ENCODE measurements around the gene FETUB. TPM values are rescaled to one million over a fixed set of nuclear protein-coding genes. Genes with fewer than 3 reads are reported as not detected.

The FETUB gene
- total RNA-seq, 1 experiment from 2014 or later: not detected

DNA sequence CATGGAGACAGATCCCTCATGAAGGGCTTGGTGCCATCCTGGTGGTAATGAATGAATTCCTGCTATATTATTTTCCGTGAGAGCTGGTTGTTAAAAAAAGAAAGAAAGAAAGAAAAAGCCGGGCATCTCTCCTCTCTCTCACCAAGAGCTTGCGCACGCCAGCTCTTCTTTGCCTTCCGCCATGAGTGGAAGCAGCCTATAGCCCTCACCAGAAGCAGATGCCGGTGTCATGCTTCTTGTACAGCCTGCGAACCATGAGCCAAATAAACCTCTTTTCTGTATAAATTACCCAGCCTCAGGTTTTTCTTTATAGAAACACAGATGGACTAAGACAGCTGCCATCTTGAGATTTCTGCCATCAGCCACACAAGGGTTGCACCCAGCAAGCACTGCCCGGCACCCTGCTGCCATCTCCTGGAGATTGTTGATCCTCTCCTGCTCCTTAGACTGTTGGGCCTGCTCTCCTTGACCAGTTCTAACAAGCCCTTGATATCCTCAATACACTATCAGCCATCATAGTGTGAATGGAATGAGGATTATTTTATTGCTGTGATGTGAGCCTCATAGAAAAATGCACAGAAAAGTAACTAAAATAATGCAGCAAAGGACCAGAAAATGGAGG, 30.8 kb upstream of the FETUB start:
- peak; percentile 30 for DNase-seq

DNA sequence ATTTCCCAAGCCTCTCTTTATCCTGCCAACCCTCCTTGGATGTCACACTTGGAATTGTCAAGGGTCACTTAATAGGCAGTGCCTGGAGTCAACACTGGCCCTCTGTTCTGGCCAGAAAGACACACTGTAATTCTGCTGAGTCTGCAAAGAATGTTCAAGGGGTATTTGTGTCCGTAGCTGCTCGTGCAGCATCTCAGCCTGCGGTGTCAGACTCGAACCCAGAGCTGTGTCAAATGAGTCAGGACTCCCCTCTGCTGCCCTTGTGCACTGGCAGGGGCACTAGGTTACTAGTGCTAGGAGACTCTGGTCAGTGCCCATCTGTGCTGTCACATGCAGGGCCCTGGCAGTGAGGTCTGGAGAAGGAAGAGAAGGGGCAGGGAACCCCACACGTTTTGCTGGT, 28.1 kb upstream of the FETUB start:
- DNase-seq: no peak
- peaks cover 5% of the 10 kb centered on the region; the same call in 1 of the 2 replicates for H3K27me3 ChIP-seq
- H3K4me3 ChIP-seq: no peak overlapping the region

More for the DNA sequence above, 30.8 kb upstream of the FETUB start:
- H3K9me3 ChIP-seq: no peaks in the 10 kb centered on the region
- no peaks in the 10 kb centered on the region for H3K36me3 ChIP-seq
- no peak overlapping the region for H3K4me3 ChIP-seq
- H3K27me3 ChIP-seq: no peaks in the 10 kb centered on the region

GRCh38 chr3:186612721-186613636, 27.2 kb upstream of the FETUB start, which contains the start of gene AHSG:
Gene AHSG, plus strand, starts transcription at chr3:186613060. Its CDS starts 82 bp downstream, at chr3:186613142.
- no peaks in the 10 kb centered on the region for H3K9me3 ChIP-seq
- H3K4me3 ChIP-seq: no peak within 1 kb of the TSS
- H3K36me3 ChIP-seq: no peaks in the 10 kb centered on the region
- DNase-seq: no peak
- H3K27me3 ChIP-seq: peaks cover 5% of the 10 kb centered on the region; the same call in 1 of the 2 replicates

More for the DNA sequence above, 28.1 kb upstream of the FETUB start:
- Histone ChIP-seq H3K36me3 (no peaks in the 10 kb centered on the region), H3K9me3 (no peaks in the 10 kb centered on the region)

GRCh38 chr3:186613637-186614265, 26.4 kb upstream of the FETUB start:
- Histone ChIP-seq H3K36me3 (no peaks in the 10 kb centered on the region), H3K4me3 (no peak overlapping the region), H3K27me3 (peaks cover 5% of the 10 kb centered on the region; the same call in 1 of the 2 replicates), H3K9me3 (no peaks in the 10 kb centered on the region)
- peak; percentile 38 for DNase-seq

DNA sequence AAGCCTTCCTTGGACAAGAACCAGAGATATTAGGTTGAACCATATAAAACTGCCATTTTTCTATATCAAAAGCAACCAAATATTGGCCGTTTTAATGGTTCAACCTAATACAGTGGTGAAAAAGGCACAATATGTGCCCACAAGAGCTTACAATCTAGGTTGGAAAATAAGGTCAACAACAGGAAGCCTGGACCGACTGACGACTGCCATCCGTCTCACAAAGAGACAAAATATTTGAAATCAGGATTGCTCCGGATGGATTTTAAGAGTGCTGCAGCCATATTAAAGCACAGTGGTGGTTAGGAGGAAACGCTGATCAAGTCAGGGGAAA, 26.0 kb upstream of the FETUB start:
- Histone ChIP-seq H3K27me3 (peaks cover 5% of the 10 kb centered on the region; the same call in 1 of the 2 replicates), H3K36me3 (no peaks in the 10 kb centered on the region), H3K9me3 (no peaks in the 10 kb centered on the region), H3K4me3 (no peak overlapping the region)
- no peak for DNase-seq

GRCh38 chr3:186614597-186615483, 25.4 kb upstream of the FETUB start:
- Histone ChIP-seq H3K4me3 (no peak overlapping the region), H3K27me3 (peaks cover 5% of the 10 kb centered on the region; the same call in 1 of the 2 replicates), H3K9me3 (no peaks in the 10 kb centered on the region), H3K36me3 (no peaks in the 10 kb centered on the region)
- peak; percentile 65 for DNase-seq

- Histone ChIP-seq H3K9me3 (no peaks in the 10 kb centered on the region), H3K4me3 (no peak overlapping the region), H3K27me3 (peaks cover 5% of the 10 kb centered on the region; the same call in 1 of the 2 replicates), H3K36me3 (no peaks in the 10 kb centered on the region)
- DNase-seq: no peak
These were observed 23.9 kb upstream of the FETUB start for GRCh38 chr3:186616299-186616617.

- Histone ChIP-seq H3K36me3 (no peaks in the 10 kb centered on the region), H3K9me3 (no peaks in the 10 kb centered on the region), H3K27me3 (peaks cover 7% of the 10 kb centered on the region; the same call in 1 of the 2 replicates), H3K4me3 (0 out of 2 replicates have a peak overlapping the region, but pooled peaks have one; percentile 14)
- DNase-seq: peak; percentile 99
These were observed 22.9 kb upstream of the FETUB start for GRCh38 chr3:186617036-186617946.

DNA sequence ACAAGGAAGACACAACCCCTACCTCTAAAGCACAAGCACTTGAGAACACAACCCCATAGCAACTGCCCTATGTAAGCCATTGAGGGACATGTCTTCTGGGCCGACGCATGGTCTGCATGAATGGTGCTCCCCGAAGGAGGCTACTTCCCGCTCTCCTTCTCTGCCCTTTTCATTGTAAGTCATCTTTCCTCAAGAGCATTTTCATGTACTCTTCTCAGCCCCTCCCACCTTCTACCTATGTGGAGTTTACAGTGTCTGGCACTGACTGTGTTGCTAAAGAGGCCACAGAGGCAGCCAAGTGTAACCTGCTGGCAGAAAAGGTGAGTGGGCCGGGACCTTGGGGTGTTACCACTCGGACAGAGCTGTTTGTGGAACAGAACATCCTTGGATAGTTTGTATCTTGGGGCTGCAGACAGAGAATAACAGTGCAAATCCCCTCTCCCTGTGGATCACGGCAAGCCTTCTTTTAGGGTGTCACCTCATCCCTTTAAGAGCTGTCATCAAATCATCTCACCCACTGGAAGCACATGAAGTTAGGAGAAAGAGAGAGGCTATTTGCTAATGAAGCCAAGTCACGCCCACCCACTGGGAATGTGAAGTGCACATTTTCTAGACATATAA, 21.8 kb upstream of the FETUB start:
- Histone ChIP-seq H3K4me3 (no peak overlapping the region), H3K36me3 (no peaks in the 10 kb centered on the region), H3K9me3 (no peaks in the 10 kb centered on the region), H3K27me3 (peaks cover 17% of the 10 kb centered on the region; the same call in 1 of the 2 replicates)
- no peak for DNase-seq

DNA sequence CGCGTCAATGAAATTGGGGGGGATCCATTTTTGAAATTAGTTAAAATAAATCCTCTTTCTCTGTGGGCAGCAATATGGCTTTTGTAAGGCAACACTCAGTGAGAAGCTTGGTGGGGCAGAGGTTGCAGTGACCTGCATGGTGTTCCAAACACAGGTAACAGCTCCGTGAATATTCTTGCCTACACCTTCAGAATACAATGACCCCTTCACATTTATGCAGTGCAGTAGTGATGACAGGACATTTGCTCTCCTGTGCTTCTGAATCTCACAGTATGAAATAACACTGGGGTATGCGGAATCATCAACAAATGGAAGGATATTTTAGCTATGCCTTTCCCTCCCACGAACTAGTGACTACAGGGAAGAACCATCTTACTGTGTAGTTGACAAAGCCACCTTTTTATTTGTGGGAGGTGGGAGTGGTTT, 20.4 kb upstream of the FETUB start:
- peaks cover 17% of the 10 kb centered on the region; the same call in 1 of the 2 replicates for H3K27me3 ChIP-seq
- H3K9me3 ChIP-seq: no peaks in the 10 kb centered on the region
- H3K4me3 ChIP-seq: no peak overlapping the region
- no peak for DNase-seq
- no peaks in the 10 kb centered on the region for H3K36me3 ChIP-seq

GRCh38 chr3:186620213-186621092, 19.7 kb upstream of the FETUB start:
- no peaks in the 10 kb centered on the region for H3K9me3 ChIP-seq
- H3K4me3 ChIP-seq: no peak overlapping the region
- H3K27me3 ChIP-seq: peaks cover 14% of the 10 kb centered on the region; the same call in 1 of the 2 replicates
- DNase-seq: no peak
- no peaks in the 10 kb centered on the region for H3K36me3 ChIP-seq

- Histone ChIP-seq H3K27me3 (peaks cover 22% of the 10 kb centered on the region; the same call in 1 of the 2 replicates), H3K36me3 (no peaks in the 10 kb centered on the region), H3K4me3 (no peak overlapping the region), H3K9me3 (no peaks in the 10 kb centered on the region)
- no peak for DNase-seq
These were observed 18.1 kb upstream of the FETUB start for GRCh38 chr3:186621894-186622650.

DNA sequence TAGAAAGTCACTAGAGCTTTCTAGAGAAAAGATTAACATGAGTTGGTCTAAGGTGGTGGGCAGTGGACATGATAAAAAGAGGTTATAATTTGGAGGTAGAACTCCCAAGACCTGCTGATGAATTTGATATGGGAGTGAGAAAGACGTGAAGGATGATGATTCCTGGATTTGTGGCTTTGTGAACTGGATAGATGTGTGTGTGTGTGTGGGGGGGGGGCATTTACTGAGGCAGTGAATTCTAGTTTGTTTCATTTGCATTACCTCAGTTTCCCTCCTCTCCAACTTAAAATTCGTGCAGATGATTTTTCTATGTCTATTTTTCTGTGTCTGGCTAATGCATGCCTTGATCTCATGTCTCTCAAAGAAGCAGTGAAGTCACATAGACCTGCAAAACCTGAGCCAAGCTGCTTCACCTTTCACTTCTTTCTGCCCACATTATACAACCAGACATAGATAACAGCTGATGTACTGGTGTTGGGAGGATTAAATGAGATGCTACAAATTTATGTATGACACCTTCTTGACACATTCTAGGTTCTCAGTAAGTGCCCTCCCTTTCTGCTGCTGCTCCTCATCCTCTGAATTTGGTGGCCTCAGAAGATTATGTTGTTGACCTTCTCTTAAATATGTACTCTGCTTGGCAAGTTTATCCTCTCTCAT, 17.4 kb upstream of the FETUB start:
- no peak for DNase-seq

More for the DNA sequence above, 17.4 kb upstream of the FETUB start:
- Histone ChIP-seq H3K27me3 (peaks cover 23% of the 10 kb centered on the region), H3K36me3 (no peaks in the 10 kb centered on the region), H3K9me3 (no peaks in the 10 kb centered on the region), H3K4me3 (no peak overlapping the region)

All from MG63 (cell line).